Spleen (tissue), 7 donors: ENCODE results near the gene CDKL2.
"Not testable (repeated sequence)": the region's sequence is repeated elsewhere in the genome, so short reads cannot be mapped to it uniquely, and the experiment has no call there.

Experiments used
- CTCF ChIP-seq, 11 experiments: fragments of 200-600 bp in 7 of 11; fragments of 450-650 bp in 4 of 11; sonication (generic) in 4 of 11; IDR thresholded peaks in 8 of 11; conservative IDR thresholded peaks in 3 of 11; 1 replicate in 7 of 11; 2 replicates in 4 of 11; pipeline versions ENCODE4 v1.4.0 to v1.8.0; 2016 to 2021; ENCODE audit warnings: antibody characterized with exemption in 11 of 11, inconsistent platforms in 4 of 11, mild to moderate bottlenecking in 1 of 11
- POLR2A ChIP-seq, 3 donors: fragments of 450-650 bp; IDR thresholded peaks; one replicate each; pipeline ENCODE4 v1.5.1; 2017; ENCODE audit warnings: antibody characterized with exemption in 3 of 3, mild to moderate bottlenecking in 1 of 3
- POLR2AphosphoS5 ChIP-seq, 3 donors: sonication (generic); formaldehyde crosslinking; IDR thresholded peaks; one replicate each; pipeline ENCODE4 v1.5.1; 2017; ENCODE audit warnings: antibody characterized with exemption in 3 of 3
- donor health status: DM: no; HTN: no; CAD: no; lungs with moderate emphysema.
- donor health status: DM: no; HTN: no; CAD: no.
- donor health status: DM: no; HTN: no; CAD: no.

- not testable (repeated sequence) for TF ChIP-seq POLR2A (IDR thresholded peaks at IDR 0.05); POLR2AphosphoS5 (IDR thresholded peaks at IDR 0.05); CTCF (IDR thresholded peaks at IDR 0.05 in 8 of 11, conservative IDR thresholded peaks at IDR 0.05 in 3 of 11)
Measured at GRCh38 chr4:75531536-75532143, 98.7 kb downstream of the CDKL2 start.
